ENCODE results near the gene MEIS2.

- TF ChIP-seq EZH2 (IDR thresholded peaks at IDR 0.05; ENCODE audit: borderline replicate concordance, low read length) (no peak), CTCF (conservative IDR thresholded peaks at IDR 0.05 in 1 of 2, IDR thresholded peaks at IDR 0.05 in 1 of 2; ENCODE audit: extremely low read depth in 1 of 2, insufficient read depth in 1 of 2, low read depth in 1 of 2, low read length in 2 of 2) (no peak)
These were observed 168.3 kb downstream of the MEIS2 start for GRCh38 chr15:36932070-36932469.
